Kidney (tissue), 14 donors: Measurements from ENCODE around the gene RPAP3. TPM values are rescaled to one million over a fixed set of nuclear protein-coding genes. Genes with fewer than 3 reads are reported as not detected.

Experiments used
- DNase-seq, 5 donors: peaks; one replicate each; pipeline ENCODE4 v3.0.0-alpha.2; 2013 to 2020
- FAIRE-seq: peaks from 2 replicates; lab custom pipeline; 2012; peaks lifted over from hg19 to GRCh38; lab: Jason Lieb, UNC
- H3K27ac ChIP-seq, 2 donors: one replicate each; pipeline ENCODE4 v1.7.0; 2013; ENCODE audit warnings: low read depth in 2 of 2, low read length in 2 of 2, inconsistent platforms in 1 of 2
- H3K27me3 ChIP-seq: one replicate; pipeline ENCODE4 v1.7.1; 2013; ENCODE audit warnings: low read length, inconsistent platforms; ENCODE audit not compliant: control insufficient read depth, insufficient read depth
- H3K36me3 ChIP-seq, 3 donors: one replicate each; pipeline versions ENCODE4 v1.7.0 to v1.7.1; 2013; ENCODE audit warnings: low read length in 3 of 3, control low read depth in 1 of 3, inconsistent platforms in 1 of 3; ENCODE audit not compliant: insufficient read depth in 3 of 3, control insufficient read depth in 2 of 3
- H3K4me1 ChIP-seq, 3 donors: one replicate each; pipeline versions ENCODE4 v1.7.0 to v1.7.1; 2013; ENCODE audit warnings: low read length in 3 of 3, inconsistent platforms in 1 of 3, low read depth in 1 of 3; ENCODE audit not compliant: control insufficient read depth in 2 of 3, insufficient read depth in 2 of 3
- H3K4me3 ChIP-seq, 3 donors: one replicate each; pipeline versions ENCODE4 v1.7.0 to v1.8.1; 2013; ENCODE audit warnings: low read length in 3 of 3, control low read depth in 1 of 3, inconsistent platforms in 1 of 3
- H3K9ac ChIP-seq, 3 donors: one replicate each; pipeline versions ENCODE4 v1.7.0 to v1.7.1; 2013; ENCODE audit warnings: low read length in 3 of 3, control low read depth in 1 of 3, inconsistent platforms in 1 of 3
- H3K9me3 ChIP-seq, 3 donors: one replicate each; pipeline versions ENCODE4 v1.7.0 to v1.7.1; 2013; ENCODE audit warnings: low read length in 3 of 3, control low read depth in 1 of 3, inconsistent platforms in 1 of 3; ENCODE audit not compliant: control insufficient read depth in 2 of 3, insufficient read depth in 1 of 3
- intact Hi-C: fragments of 100-400 bp; cut with DNase I; formaldehyde crosslinking; loops from one replicate; pipeline ENCODE4 v1.11.1; 2022
- polyA plus RNA-seq: library from polyadenylated mRNA; stranded (reverse); fragments of 350-450 nt; fragmentation: Illumina TruSeq; extraction: RNeasy Lipid Tissue Mini Kit (QIAGEN cat#74804); gene quantifications from one replicate; pipeline ENCODE4 v1.2.3, GENCODE V29; 2014; ENCODE audit warnings: low read depth, low replicate concordance; ENCODE audit not compliant: insufficient read depth
- total RNA-seq: library from RNA; stranded (reverse); fragmentation: NEBNext Ultra II Directional; extraction: Animal tissue kit (Norgen Biotek cat#: 25700); gene quantifications from one replicate; pipeline ENCODE4 v1.2.1, GENCODE V29; 2021
- TF ChIP-seq, protein P1 (sequence below): IDR thresholded peaks from 3 replicates; pipeline ENCODE4 v1.5.1; 2012; ENCODE audit warnings: mild to moderate bottlenecking, moderate library complexity, borderline replicate concordance; ENCODE audit not compliant: insufficient read depth; ENCODE audit errors: extremely low read depth
- donor health status: control.
- donor health status: control.
- donor health status: control.
- donor health status: control.
- donor health status: control.
- donor health status: DM: yes; HTN: yes; CAD: no.
- donor health status: Normal renal cell carcinoma (clear cell type).

RPAP3 gene
- total and polyA plus RNA-seq, 2 donors from 2014 or later: 15.6 to 20.6 TPM

DNA sequence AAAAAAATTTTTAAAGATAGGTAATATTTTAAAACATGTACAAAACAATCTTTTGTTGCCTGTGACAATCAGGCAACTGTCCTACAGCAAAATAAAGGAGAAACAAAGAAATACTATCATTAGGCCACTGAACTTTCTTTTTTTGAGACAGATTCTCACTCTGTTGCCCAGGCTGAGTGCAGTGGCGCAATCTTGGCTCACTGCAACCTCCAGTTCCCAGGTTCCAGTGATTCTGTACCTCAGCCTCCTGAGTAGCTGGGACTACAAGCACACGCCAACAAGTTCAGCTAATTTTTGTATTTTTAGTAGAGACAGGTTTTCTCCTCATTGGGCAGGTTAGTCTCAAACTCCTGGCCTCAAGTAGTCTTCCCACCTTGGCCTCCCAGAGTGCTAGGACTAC lies 16.6 kb downstream of the RPAP3 start:
- TF ChIP-seq, protein P1, sequence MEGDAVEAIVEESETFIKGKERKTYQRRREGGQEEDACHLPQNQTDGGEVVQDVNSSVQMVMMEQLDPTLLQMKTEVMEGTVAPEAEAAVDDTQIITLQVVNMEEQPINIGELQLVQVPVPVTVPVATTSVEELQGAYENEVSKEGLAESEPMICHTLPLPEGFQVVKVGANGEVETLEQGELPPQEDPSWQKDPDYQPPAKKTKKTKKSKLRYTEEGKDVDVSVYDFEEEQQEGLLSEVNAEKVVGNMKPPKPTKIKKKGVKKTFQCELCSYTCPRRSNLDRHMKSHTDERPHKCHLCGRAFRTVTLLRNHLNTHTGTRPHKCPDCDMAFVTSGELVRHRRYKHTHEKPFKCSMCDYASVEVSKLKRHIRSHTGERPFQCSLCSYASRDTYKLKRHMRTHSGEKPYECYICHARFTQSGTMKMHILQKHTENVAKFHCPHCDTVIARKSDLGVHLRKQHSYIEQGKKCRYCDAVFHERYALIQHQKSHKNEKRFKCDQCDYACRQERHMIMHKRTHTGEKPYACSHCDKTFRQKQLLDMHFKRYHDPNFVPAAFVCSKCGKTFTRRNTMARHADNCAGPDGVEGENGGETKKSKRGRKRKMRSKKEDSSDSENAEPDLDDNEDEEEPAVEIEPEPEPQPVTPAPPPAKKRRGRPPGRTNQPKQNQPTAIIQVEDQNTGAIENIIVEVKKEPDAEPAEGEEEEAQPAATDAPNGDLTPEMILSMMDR: no peak
- no peak overlapping the region for H3K27ac ChIP-seq
- peaks cover 0 to 2% (median 0%) of the 10 kb centered on the region in 3 donors for H3K9me3 ChIP-seq
- H3K4me3 ChIP-seq: no peak overlapping the region
- no peak for DNase-seq
- no peak overlapping the region for H3K9ac ChIP-seq
- no peak for FAIRE-seq
- no peaks in the 10 kb centered on the region for H3K27me3 ChIP-seq
- intact Hi-C loops: loop anchor here (10.0 kb wide), 1 partner anchor 654 kb away; no protein-coding TSS in a partner anchor
- peaks cover 3 to 6% (median 3%) of the 10 kb centered on the region in 3 donors for H3K36me3 ChIP-seq
- no peaks in the 10 kb centered on the region for H3K4me1 ChIP-seq

DNA sequence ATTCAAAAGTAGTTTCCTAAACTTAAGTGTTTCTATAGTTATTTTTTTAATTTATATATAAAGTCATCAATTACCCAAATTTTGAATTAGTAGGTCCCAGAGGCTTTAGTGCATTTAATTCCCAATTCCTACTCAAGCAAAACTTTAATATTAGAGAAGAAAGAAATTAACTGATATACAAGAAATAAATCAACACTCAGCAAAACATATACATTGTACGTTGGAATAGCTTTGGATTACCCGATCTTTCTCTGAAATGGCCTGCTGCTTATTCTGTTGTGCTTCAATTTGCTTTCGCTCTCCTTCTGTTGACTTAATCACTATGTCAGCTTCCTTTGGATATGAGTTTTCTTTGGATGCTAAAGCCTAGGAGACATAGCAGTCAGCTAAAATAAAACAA lies 18.2 kb downstream of the RPAP3 start:
- H3K4me3 ChIP-seq: no peak overlapping the region
- H3K27ac ChIP-seq: no peak overlapping the region
- H3K9me3 ChIP-seq: peaks cover 0 to 2% (median 0%) of the 10 kb centered on the region in 3 donors
- DNase-seq (no peak), FAIRE-seq (no peak)
- peaks cover 3 to 6% (median 3%) of the 10 kb centered on the region in 3 donors for H3K36me3 ChIP-seq
- H3K9ac ChIP-seq: no peak overlapping the region
- H3K27me3 ChIP-seq: no peaks in the 10 kb centered on the region
- intact Hi-C loops: loop anchor here (10.0 kb wide), 1 partner anchor 653 kb away; no protein-coding TSS in a partner anchor
- TF ChIP-seq, protein P1: no peak
- H3K4me1 ChIP-seq: no peaks in the 10 kb centered on the region

DNA sequence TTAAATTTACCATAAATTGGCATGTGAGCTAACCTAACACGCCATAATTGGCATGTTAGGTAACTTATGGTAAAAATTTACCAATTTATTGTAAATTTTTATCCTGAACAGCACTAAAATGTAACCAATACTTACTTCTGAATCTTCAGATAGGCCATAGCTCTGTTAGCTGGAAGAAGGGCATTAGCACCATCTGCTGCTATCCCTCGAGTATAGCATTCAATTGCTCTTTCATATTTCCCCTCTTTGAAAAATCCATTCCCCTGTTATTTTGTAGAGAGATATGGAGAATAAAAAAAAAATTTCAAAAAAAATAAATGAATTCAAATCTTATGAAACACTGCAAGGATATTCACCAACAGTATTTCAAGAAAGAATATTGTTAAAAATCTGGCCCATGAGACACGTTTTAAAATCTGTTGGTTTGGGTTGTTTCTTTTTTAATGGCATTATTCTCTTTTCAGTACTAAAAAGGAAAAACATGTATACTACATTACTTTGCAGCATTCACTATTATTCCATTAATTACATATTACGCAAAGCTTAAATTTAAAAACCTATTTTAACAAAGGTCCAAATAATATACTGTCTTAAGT lies 19.1 kb downstream of the RPAP3 start:
- peaks cover 0 to 9% (median 0%) of the 10 kb centered on the region in 3 donors for H3K36me3 ChIP-seq
- no peak overlapping the region for H3K27ac ChIP-seq
- no peak overlapping the region for H3K9ac ChIP-seq
- intact Hi-C loops: loop anchor here (10.0 kb wide), 1 partner anchor 652 kb away; no protein-coding TSS in a partner anchor
- DNase-seq (peak in 3 of 5 donors; percentile 12 to 44 (median 34)), FAIRE-seq (peak; percentile 91)
- H3K4me3 ChIP-seq: no peak overlapping the region
- no peaks in the 10 kb centered on the region for H3K27me3 ChIP-seq
- TF ChIP-seq, protein P1: peak; percentile 53
- no peaks in the 10 kb centered on the region for H3K4me1 ChIP-seq
- no peaks in the 10 kb centered on the region for H3K9me3 ChIP-seq
